RWPE2 (cell line): ENCODE data around the gene CLDN22.
"Not testable (repeated sequence)": the region's sequence is repeated elsewhere in the genome, so short reads cannot be mapped to it uniquely, and the experiment has no call there.

Experiments used
- ATAC-seq: fragments of 200-7000 bp; cut with Tn5 transposase; 3 replicates; pipeline ENCODE4 v1.9.1; 2021; ENCODE audit warnings: low read depth
- DNase-seq: peaks from one replicate; pipeline ENCODE4 v3.0.0-alpha.2; 2020; ENCODE audit warnings: low spot score
- H3K27ac ChIP-seq: fragments of 450-650 bp; 2 replicates; pipeline ENCODE4 v1.5.1; 2017; ENCODE audit warnings: mild to moderate bottlenecking; ENCODE audit not compliant: poor library complexity, severe bottlenecking
- H3K27me3 ChIP-seq: fragments of 250-450 bp; sonication (Bioruptor Pico); 2 replicates; pipeline ENCODE4 v1.5.1; 2021; ENCODE audit warnings: mild to moderate bottlenecking, moderate library complexity; ENCODE audit not compliant: insufficient read depth, poor library complexity, severe bottlenecking
- H3K36me3 ChIP-seq: fragments of 250-450 bp; sonication (Bioruptor Pico); 2 replicates; pipeline ENCODE4 v1.5.1; 2020; ENCODE audit warnings: low read depth, mild to moderate bottlenecking, moderate library complexity
- H3K4me1 ChIP-seq: fragments of 250-450 bp; sonication (Bioruptor Pico); 2 replicates; pipeline ENCODE4 v1.5.1; 2021; ENCODE audit warnings: mild to moderate bottlenecking, moderate library complexity; ENCODE audit not compliant: insufficient read depth, poor library complexity, severe bottlenecking
- H3K4me3 ChIP-seq: fragments of 250-450 bp; sonication (Bioruptor Pico); 2 replicates; pipeline ENCODE4 v1.5.1; 2021; ENCODE audit warnings: mild to moderate bottlenecking, moderate library complexity; ENCODE audit not compliant: severe bottlenecking
- H3K9me3 ChIP-seq: fragments of 250-450 bp; sonication (Bioruptor Pico); 2 replicates; pipeline ENCODE4 v1.5.1; 2021; ENCODE audit warnings: mild to moderate bottlenecking, moderate library complexity; ENCODE audit not compliant: severe bottlenecking
- CTCF ChIP-seq: fragments of 450-650 bp; IDR thresholded peaks from one replicate; pipeline ENCODE4 v1.5.1; 2017; ENCODE audit warnings: mild to moderate bottlenecking, moderate library complexity; ENCODE audit not compliant: poor library complexity, severe bottlenecking

Gene CLDN22

DNA sequence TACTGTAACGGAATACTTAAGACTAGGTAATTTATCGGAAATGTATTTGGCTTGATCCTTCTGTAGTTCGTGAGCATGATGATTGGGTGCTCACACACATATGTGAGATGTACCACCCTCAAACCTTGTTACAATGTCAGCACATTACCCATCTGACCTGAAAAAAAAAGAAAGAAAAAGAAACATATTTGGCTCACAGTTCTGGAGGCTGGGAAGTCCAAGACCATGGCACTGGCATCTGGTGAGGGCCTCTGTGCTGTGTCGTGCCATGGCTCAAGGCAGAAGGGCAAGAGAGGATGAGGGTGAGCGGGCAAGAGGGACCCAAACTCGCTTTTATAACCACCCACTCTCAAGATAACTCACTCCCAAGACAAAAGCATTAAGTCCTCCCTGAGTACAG, 9.2 kb upstream of the CLDN22 start:
- no peak overlapping the region for H3K27ac ChIP-seq
- no peaks in the 10 kb centered on the region for H3K36me3 ChIP-seq
- peaks cover 7% of the 10 kb centered on the region for H3K4me1 ChIP-seq
- H3K9me3 ChIP-seq: peaks cover 2% of the 10 kb centered on the region
- ATAC-seq: no peak
- no peak for DNase-seq
- TF ChIP-seq CTCF: no peak
- H3K27me3 ChIP-seq: no peaks in the 10 kb centered on the region
- no peak overlapping the region for H3K4me3 ChIP-seq

DNA sequence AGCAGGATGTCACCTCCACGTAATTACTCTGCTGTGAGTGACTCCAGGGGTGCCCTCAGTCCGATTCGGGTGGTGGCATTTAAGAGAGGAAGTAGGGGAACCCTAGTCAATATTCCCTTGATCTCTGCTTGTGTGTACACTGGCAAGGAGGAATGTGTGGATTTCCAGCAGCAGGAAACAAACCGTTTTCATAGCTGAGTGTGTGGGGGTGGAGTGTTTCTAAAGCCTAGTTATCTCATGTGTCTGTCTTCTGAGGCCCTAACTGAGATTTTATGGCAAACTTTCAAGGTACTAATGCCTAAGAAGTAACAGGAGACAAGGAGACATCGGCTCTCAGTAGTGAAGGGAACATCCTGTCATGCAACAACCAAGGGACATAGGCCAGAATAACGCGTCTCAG, 8.8 kb upstream of the CLDN22 start:
- H3K27me3 ChIP-seq: no peaks in the 10 kb centered on the region
- H3K36me3 ChIP-seq: no peaks in the 10 kb centered on the region
- TF ChIP-seq CTCF: no peak
- H3K9me3 ChIP-seq: peaks cover 2% of the 10 kb centered on the region
- no peak overlapping the region for H3K27ac ChIP-seq
- H3K4me1 ChIP-seq: peaks cover 3% of the 10 kb centered on the region
- ATAC-seq: no peak
- no peak overlapping the region for H3K4me3 ChIP-seq
- DNase-seq: no peak

DNA sequence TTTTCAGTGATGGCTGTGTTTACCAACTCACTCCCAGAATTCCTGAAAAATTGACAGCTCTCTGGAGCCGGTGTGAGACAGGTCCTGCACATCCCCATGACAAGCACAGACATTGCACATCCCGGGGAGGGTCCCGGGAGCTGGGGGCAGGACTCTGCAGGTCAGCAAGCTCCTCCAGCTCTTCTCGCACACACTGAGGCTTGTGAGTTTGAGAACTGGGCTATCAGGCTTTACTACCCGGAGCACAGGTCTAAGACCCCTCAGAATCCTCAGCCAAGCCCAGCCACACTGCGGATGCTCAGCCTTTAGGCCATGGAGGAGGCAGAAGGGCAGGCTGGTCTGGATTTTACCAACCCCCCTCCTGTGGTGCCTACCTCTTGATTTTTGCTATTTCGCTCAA, 7.8 kb upstream of the CLDN22 start:
- Histone ChIP-seq H3K9me3 (peaks cover 2% of the 10 kb centered on the region), H3K4me3 (no peak overlapping the region), H3K4me1 (no peaks in the 10 kb centered on the region), H3K27ac (no peak overlapping the region), H3K36me3 (no peaks in the 10 kb centered on the region), H3K27me3 (no peaks in the 10 kb centered on the region)
- DNase-seq: no peak
- TF ChIP-seq CTCF: no peak
- ATAC-seq: no peak

DNA sequence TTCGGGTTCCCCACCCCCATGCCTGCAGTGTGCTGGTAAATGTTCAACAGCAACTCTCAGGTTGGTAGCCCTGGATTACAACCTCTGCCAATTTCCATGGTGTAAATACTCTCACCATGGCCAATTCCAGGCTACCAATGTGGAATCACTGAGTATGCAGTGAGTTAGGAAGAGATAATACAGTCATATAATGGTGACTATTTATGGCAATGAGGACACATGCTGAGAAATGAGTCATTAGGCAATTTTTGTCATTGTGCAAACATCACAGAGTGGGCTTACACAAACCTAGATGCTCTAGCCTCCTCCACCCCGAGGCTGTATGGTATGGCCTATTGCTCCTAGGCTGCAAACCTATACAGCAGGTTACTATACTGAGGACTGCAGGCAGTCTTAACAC, 6.8 kb upstream of the CLDN22 start:
- no peak for TF ChIP-seq CTCF
- ATAC-seq (no peak), DNase-seq (no peak)
- Histone ChIP-seq H3K9me3 (peaks cover 2% of the 10 kb centered on the region), H3K36me3 (no peaks in the 10 kb centered on the region), H3K4me1 (no peaks in the 10 kb centered on the region), H3K27ac (no peak overlapping the region), H3K4me3 (no peak overlapping the region), H3K27me3 (no peaks in the 10 kb centered on the region)

- H3K4me3 ChIP-seq, H3K36me3 ChIP-seq, H3K27me3 ChIP-seq, ATAC-seq, H3K27ac ChIP-seq, H3K9me3 ChIP-seq, DNase-seq, H3K4me1 ChIP-seq: not testable (repeated sequence)
Measured at GRCh38 chr4:183326387-183326786, 6.3 kb upstream of the CLDN22 start.

- ATAC-seq (no peak), DNase-seq (no peak)
- no peak overlapping the region for H3K27ac ChIP-seq
- no peak for TF ChIP-seq CTCF
- no peaks in the 10 kb centered on the region for H3K36me3 ChIP-seq
- no peaks in the 10 kb centered on the region for H3K27me3 ChIP-seq
- H3K4me1 ChIP-seq: no peaks in the 10 kb centered on the region
- H3K9me3 ChIP-seq: peaks cover 2% of the 10 kb centered on the region
- H3K4me3 ChIP-seq: no peak overlapping the region
Measured at GRCh38 chr4:183324619-183325018, 4.5 kb upstream of the CLDN22 start.

DNA sequence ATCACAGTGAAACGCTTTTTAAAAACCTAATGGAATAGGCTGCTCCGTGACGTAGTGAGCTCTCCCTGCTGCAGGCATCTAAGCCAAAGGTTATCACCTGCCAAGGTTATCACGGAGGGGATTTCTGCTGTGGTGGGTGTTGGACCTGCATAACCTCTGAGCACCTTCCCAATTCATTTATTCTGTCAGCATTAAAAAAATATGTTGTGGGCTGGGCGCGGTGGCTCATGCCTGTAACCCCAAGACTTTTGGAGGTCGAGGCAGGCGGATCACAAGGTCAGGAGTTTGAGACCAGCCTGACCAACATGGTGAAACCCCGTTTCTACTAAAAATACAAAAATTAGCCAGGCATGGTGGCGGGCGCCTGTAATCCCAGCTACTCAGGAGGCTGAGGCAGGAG, 4.0 kb upstream of the CLDN22 start:
- H3K4me3 ChIP-seq, H3K9me3 ChIP-seq, H3K4me1 ChIP-seq, H3K36me3 ChIP-seq, H3K27me3 ChIP-seq, H3K27ac ChIP-seq, DNase-seq, ATAC-seq: not testable (repeated sequence)
